ENCODE data around the gene LMAN2L. TPM values are rescaled to one million over a fixed set of nuclear protein-coding genes. Genes with fewer than 3 reads are reported as not detected.
A peak's percentile ranks its signal among the peaks of the same experiment; 100 is the strongest.

Gene LMAN2L
- total RNA-seq, 1 donor from 2014 or later, result 26.2 TPM

DNA sequence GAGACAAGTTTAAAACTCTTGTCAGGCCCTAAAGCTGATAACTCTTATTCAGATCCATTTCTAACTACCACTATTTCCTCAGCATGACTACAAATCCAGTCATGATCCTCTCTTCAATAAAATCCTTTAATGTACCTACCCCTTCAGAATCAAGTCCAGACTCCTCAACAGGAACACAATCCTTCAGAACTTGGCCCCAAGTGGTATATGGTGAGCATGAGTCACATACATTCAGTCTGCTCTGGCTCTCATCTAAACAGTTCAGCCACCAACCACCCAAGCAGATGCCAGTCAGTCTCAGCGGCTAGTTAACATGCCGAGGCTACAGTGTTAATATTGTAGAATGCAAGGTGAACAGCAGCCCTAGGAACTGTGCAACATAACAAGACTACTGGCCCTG, 9.7 kb downstream of the LMAN2L start:
- intact Hi-C loops (cut with DNase I), result loop anchor here (10.0 kb wide), 1 partner anchor 235 kb away; no protein-coding TSS in a partner anchor
- ATAC-seq, result no peak
- DNase-seq (ENCODE audit: missing footprints), result no peak

DNA sequence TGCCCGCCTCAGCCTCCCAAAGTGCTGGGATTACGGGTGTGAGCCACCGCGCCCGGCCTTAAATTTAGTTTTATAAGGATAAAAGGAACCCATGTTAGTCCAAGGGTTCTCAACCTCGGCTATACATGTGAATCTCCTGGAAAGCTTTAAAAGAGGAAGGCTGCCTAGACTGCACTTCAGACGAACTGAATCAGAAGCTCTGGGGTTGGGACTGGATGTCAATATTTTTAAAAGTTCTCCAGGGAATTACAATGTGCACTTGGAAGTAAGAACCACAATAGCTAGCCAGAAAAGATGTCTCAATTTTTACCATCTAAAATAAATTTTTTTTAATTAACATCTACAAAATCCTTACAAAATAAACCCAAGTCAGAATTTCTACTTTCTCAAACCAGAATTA, 10.1 kb downstream of the LMAN2L start:
- intact Hi-C loops (cut with DNase I), result loop anchor here (10.0 kb wide), 1 partner anchor 235 kb away; no protein-coding TSS in a partner anchor
- peak; percentile 57 for ATAC-seq

DNA sequence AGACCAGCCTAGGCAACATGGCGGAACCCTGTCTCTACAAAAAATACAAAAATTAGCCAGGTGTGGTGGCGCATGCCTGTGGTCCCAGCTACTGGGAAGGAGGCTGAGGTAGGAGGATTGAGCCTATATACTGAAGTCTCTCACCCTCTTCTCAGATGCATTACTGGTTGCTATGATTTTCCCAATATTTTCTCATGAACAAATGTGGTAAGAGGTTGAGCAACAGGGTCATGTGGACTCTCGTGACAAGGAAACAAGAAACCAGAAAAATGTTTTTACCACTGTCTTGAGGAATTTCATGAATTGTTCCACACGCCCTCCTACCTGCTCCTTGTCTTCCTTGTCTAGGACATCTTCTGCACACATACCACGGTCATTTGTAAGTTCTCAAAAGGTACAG, 12.4 kb downstream of the LMAN2L start:
- intact Hi-C loops (cut with DNase I), result no loop called here
- DNase-seq (ENCODE audit: missing footprints), result no peak
- ATAC-seq, result no peak

More for the DNA sequence above, 10.1 kb downstream of the LMAN2L start:
- no peak for DNase-seq (ENCODE audit: missing footprints)

DNA sequence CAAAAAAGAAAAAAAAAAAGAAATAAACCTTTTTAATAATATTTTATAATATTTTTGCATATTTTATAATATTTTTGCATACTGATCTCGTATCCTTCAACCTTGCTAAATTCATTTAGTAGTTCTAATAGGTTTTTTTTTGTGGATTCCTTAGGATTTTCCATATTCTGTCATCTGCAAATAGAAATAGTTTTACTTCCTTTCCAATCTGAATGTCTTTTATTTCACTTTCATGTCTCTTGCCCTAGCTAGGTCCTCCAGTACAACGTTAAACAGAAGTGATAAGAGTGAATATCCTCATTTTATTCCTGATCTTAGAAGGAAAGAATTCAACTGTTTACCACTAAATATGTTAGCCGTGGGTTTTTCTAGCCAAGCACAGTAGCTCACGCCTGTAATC, 13.7 kb downstream of the LMAN2L start:
- DNase-seq (ENCODE audit: missing footprints) (no peak), ATAC-seq (no peak)
- intact Hi-C loops (cut with DNase I), result no loop called here

DNA sequence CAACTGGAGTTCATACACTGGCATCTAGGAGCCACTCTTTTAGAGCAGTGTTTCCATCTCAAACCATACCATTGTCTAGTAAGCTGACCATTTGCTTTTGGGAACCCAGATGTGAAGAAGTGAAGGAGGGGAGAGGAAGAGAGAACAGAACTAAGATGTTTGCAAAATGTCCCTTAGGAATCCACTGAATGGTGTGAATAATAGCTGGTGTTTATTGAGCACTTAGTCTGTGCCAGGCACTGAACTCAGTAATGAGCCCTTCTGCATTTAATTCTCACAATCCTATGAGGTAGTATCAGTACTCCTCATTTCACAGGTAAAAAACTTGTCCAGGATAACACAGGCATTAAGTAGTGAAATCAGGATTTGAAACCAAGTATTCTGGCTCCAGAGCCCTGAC, 23.5 kb downstream of the LMAN2L start:
- ATAC-seq (no peak), DNase-seq (ENCODE audit: missing footprints) (no peak)
- intact Hi-C loops (cut with DNase I), result no loop called here

DNA sequence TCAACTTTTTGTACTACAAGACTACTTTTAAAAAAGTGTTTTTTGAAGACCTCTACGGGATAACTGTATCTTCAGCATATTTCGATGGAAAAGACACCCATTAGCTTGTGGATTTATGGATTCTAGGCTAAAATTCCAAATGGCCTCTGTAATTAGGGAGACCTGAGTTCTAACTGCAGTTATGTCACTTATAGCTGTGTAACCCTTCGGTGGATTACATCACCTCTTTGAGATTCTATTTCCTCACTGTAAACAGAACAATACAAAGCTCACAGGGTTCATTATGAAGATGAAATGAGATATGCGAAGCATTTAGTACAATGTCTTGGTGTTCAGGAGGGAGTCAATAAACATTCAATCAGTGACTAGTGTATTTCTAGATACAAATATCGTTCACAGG, 24.2 kb downstream of the LMAN2L start:
- ATAC-seq (no peak), DNase-seq (ENCODE audit: missing footprints) (no peak)
- intact Hi-C loops (cut with DNase I), result no loop called here

DNA sequence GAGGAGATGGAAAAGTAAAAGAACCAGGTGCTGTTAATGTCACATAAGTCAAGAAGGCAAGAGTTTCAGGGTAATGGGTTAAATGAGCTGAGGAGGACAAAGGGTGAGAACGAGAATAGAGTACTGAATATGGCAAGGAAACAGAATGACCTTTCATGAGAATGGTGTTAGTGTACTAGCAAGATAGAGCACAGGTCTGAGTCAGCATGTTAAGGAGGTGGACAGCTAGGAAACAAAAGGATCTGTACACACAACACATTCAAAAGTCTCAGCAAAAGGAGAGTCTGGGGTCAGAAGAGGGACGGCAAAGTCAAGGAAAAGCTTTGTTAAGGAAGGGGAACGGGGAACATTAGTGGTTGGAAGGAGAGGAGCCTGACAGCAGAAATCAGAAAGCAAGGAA, 28.9 kb downstream of the LMAN2L start:
- no peak for ATAC-seq
- intact Hi-C loops (cut with DNase I), result no loop called here
- DNase-seq (ENCODE audit: missing footprints), result no peak

DNA sequence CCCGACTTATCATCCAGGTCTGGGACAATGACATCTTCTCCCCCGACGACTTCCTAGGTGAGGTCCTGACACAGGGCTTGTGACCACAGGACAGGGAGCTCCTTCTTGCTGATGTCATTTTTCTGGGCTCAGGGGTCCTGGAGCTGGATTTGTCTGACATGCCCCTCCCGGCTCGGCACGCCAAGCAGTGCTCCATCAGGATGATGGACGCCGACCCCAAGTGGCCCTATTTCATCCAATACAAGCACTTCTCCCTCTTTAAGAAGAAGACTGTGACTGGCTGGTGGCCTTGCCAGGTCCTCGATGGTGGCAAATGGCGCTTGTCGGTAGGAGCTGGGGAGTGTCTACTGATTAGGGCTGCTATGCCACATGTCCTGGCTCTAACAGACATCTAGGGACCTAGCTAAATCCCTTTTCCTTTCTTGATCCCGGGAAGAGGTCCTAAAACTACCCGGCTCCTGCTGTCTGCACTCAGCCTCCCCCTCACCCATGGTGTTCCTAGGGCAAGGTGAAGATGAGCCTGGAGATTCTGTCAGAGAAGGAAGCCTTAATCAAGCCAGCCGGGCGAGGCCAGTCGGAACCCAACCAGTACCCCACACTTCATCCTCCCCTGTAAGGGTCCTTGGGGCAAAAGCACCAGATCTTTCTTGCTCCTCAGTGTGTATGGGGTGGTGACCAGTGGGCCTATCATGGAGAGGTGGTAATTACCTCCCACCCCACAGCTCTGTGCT, 36.7 kb downstream of the LMAN2L start:
- no peak for ATAC-seq

DNA sequence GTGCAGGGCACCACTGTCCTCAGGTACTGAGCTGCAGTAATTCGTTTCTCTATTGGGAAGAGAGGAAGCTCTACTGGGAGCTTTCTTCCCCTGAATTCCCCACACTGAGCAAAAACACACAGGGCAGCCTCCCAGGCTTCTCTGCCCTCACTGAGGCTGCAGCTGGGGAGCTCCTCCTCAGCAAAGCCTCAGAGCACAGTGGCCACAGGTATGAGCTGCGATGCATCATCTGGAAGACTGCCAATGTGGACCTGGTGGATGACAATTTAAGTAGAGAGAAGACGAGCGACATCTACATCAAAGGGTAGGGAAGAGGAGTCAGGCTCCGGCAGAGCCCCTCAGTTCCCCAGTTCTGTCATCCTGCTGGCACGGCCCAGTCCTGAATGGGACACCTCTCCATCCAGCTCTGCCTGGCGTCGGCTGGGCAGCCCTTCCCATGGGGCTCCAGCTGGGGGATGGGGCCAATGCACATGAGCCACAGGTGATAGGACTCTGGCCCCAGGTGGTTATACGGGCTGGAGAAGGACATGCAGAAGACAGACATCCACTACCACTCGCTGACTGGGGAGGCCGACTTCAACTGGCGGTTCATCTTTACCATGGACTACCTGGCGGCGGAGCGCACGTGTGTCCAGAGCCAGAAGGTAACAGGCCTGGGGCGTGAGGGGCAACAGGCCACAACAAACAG, 37.6 kb downstream of the LMAN2L start:
- intact Hi-C loops (cut with DNase I), result no loop called here
- ATAC-seq (no peak), DNase-seq (ENCODE audit: missing footprints) (no peak)

More for the DNA sequence above, 36.7 kb downstream of the LMAN2L start:
- intact Hi-C loops (cut with DNase I), result no loop called here
- no peak for DNase-seq (ENCODE audit: missing footprints)

DNA sequence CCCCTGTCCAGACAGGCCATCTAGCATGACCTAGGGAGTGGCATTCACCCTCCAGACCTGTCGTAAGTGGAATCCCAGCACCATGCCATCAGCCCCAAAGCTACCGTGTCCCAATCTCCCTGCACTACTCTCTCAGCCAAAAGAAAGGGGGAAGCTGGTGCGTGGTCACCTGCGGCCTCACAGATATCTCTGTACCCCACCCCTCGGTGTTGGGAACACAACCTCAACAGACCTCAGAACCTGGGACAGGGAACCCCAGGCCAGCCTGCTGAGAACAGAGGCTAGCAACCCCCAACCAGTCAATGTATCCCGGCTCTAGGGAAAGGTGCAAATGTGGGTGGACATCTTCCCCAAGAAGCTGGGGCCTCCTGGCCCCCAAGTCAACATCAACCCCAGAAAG, 38.2 kb downstream of the LMAN2L start:
- intact Hi-C loops (cut with DNase I), result no loop called here
- DNase-seq (ENCODE audit: missing footprints) (no peak), ATAC-seq (no peak)

DNA sequence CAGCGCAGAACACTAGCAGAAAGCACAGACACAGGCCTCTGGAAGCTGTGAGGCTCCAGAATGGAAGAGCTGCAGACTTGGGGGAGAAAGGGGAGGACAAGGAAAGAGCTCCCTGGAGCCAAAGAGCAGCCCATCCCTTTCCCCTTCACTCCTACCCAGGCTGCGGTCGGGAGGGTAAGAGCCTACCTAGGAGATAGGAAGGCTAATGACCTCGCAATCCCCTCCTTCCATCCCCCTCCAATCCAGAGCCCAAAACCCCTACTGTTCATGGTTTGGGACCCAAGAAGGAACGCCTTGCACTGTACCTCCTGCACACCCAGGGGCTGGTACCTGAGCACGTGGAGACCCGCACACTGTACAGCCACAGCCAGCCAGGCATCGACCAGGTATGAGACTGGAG, 39.8 kb downstream of the LMAN2L start:
- ATAC-seq, result no peak
- intact Hi-C loops (cut with DNase I), result no loop called here
- DNase-seq (ENCODE audit: missing footprints), result no peak

DNA sequence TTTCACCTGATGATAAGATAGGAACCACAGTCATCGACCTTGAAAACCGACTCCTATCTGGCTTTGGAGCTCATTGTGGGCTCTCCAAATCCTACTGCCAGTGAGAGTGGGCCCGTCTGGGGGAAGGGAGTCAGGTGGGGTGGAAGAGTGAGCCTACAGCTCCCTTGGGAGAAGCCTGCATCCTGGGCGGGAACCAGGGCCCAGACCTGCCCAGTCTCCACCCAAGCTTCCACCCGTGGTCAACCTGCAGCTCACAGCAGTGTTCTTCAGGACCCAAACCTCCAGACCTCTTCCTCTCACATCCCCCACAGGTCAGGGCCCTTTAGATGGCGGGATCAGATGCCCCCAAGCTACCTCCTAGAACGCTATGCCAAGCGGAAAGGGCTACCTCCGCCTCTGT, 40.2 kb downstream of the LMAN2L start:
- ATAC-seq, result no peak
- no peak for DNase-seq (ENCODE audit: missing footprints)
- intact Hi-C loops (cut with DNase I), result no loop called here

DNA sequence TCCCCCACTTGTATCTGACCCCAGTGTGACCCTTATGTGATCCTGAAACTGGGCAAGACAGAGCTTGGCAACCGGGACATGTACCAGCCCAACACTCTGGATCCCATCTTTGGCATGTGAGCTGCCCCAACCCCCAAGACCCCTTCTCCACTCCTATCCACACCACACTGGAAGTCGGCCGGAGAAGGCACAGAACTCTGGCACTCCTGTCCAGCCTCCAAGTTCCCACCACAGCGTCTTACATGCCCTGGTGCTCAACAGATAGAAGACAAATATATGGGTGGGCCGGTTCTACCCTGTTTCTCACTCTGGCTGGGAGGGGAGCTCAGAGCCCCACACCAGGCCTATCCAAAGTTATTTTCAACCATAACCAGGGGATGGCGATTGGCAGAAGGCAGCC, 40.8 kb downstream of the LMAN2L start:
- ATAC-seq, result no peak
- DNase-seq (ENCODE audit: missing footprints), result no peak
- intact Hi-C loops (cut with DNase I), result no loop called here

DNA sequence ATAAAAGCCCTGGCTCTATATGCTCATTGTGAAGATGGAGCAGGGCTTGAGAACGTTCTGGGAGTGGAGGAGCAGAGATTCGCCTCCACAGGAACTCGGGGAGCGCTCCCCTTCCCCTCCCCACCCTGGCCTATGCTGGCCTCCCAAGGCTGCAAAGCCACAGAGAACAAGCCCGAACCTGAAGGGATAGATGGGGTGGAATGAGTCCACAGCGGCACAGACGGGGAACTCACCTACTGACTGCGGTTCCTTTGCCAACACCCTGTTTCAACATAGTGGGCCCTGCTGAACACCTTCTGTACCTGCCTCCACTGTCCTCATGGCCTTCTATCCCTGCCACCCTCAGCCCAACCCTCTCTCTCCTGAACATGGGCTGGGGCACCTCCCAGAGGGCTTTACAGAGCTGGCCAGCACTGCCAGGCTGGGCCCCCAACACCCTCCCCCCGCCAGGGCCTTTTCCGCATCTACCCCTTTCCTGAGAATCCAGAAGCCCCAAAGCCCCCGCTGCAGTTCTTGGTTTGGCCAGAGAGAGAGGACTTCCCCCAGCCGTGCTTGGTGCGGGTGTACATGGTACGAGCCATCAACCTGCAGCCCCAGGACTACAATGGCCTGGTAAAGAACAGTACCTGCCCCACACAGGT, 41.5 kb downstream of the LMAN2L start:
- ATAC-seq (no peak), DNase-seq (ENCODE audit: missing footprints) (no peak)
- intact Hi-C loops (cut with DNase I), result no loop called here

DNA sequence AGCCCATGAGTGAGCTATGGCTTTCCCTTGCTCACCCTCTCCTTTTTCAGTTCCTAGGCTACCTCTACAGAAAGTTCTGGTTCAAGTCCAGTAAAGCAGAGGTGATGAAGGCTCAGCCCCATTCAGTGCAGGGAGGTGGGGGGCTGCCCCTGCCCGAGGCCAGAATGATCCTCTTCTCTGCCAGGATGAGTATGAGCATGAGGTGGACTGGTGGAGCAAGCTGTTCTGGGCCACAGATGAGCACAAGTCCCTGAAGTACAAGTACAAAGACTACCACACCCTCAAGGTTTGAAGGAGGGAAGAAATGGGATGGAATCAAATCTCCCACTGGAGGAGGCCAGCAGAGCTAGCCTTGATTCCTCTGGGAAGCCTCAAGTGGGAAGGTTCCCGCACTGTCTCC, 42.4 kb downstream of the LMAN2L start:
- ATAC-seq (no peak), DNase-seq (ENCODE audit: missing footprints) (no peak)
- intact Hi-C loops (cut with DNase I), result no loop called here

DNA sequence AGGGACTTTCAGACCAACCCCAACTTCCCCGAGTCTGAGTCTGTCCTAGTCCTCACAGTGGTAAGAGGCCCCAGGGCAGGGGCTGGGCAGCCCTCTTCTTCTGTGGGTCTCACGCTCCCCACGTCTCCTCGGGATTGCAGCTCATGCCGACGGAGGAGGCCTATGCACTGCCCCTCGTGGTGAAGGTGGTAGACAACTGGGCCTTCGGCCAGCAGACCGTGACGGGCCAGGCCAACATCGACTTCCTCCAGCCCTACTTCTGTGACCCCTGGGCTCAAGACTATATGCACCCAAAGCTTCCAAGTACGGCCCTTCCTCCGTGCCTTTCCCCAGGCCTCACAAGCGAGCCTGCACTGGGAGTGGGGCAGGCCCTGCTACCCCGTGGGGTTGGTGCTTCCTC, 44.3 kb downstream of the LMAN2L start:
- ATAC-seq, result no peak
- DNase-seq (ENCODE audit: missing footprints), result no peak
- intact Hi-C loops (cut with DNase I), result no loop called here

DNA sequence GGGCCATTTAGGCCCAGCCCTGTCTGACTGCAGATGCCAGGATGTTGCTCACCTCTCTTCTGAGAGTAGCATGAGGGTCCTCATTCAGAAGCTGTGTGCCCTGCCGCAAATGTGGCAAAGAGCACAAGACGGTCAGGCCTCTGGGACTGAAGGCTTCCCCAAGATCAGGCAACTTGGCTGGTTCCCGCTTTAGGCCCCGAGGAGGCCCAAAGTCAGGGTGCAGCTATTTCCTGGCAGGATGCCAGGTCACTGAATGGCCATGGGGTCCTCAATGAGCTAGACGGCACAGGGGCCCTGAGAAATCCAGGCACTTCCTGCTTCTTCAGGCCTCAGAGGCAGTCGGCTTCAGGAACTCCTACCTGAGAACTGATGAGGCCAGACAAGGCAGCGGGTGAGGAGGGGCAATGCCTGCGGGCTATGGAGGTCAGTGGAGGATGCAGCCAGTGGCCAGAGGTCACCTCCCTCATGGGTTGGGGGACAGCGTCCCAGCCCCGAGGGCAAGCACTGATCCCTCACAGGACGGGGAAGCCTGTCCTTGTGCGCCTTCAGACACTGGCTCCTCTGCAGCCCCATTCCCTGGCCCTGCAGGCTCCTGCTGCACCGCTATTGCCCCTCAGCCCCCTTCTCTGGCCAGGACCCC, 44.9 kb downstream of the LMAN2L start:
- ATAC-seq (no peak), DNase-seq (ENCODE audit: missing footprints) (no peak)
- intact Hi-C loops (cut with DNase I), result no loop called here

DNA sequence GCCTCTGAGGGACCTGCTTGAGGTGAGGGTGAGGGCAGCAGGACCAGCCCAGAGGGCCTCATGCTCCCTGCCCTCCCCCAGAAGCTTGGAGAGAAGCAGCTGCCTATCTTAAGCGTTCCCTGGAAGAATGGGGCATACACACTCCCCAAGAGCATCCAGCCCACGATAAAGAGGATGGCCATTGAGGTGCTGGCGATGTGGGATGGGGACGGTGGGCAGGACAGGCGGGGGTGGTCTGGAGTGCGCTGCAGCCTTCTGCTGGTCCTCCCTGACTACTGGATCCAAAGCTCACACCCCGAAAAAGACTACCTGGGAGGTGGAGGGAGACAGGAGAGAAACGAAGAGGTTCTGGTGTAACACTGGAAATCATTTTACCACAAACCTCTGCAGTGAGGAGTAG, 45.6 kb downstream of the LMAN2L start:
- intact Hi-C loops (cut with DNase I), result no loop called here
- DNase-seq (ENCODE audit: missing footprints) (no peak), ATAC-seq (no peak)

DNA sequence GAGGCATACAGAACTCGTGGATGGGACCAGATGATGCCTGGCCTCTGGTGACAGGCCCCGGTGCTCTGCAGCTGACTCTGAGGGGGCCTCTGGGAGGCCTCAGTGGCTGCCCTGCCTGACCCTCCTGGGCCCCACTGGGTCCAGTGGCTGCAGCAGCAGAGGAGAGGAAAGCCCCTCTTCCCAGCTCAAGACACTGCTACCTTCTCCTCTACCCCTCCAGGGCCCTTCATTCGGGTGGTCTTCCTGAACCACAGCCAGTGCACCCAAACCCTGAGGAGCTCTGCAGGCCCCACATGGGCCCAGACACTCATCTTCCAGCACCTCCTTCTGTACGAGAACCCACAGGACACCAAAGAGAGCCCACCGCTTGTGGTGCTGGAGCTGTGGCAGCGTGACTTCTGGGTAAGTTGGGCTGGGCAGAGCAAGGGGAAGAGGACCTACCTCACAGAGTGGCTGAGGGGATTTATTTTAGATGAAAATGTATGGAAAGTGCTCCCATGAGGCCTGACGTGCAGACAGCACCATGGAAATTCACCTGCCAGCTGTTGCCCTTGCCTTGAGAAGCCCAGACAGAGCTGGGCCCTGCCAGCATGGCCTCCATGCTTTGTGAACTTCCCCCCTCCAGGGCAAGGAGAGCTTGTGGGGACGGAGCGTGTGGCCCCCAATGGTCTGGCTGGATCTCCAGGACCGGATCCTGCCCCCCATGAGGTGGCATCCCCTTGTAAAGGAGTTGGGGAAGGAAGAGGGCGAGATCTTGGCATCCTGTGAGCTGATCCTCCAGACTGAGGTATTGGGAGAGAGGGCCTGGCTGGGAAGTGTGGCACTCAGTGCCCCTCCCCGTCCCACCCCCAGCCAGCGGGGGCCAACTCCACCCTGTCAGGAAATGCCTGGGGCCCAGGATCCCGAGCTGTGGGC, 46.3 kb downstream of the LMAN2L start:
- intact Hi-C loops (cut with DNase I), result no loop called here
- DNase-seq (ENCODE audit: missing footprints) (no peak), ATAC-seq (no peak)

All from Right ventricle myocardium inferior (tissue), 1 donor.